ENCODE measurements around the gene UGT2A1. TPM values are rescaled to one million over a fixed set of nuclear protein-coding genes. Genes with fewer than 3 reads are reported as not detected.

Gene UGT2A1
- total and polyA plus RNA-seq, 5 donors from 2014 or later = 0.09 TPM; not detected in 4

DNA sequence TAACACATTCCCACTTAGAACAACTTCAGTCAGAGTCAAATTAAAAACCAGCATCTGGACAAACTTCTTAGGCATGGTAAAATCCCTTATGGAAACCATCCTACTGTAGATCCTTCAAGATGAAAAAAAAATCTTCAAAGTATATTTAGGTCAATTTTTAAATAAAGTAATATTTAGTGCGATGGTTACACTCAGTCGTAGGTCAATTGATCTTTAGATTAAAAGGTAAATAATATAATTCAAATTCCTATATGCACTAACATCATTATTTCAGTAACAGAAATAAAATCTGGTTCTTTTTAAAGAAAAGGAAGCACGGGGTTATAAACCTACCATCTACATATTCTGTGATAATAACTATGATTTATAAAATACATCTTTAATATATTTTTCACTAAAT lies 13.5 kb downstream of the UGT2A1 start, which contains the start of gene UGT2A2:
Gene UGT2A2, minus strand, starts transcription at position 101 of the 400 bp plus-strand sequence. Its CDS starts 2 bp downstream, at position 99.
- H3K36me3 Mint-ChIP-seq = no peaks in the 10 kb centered on the region
- ATAC-seq (ENCODE audit: low read depth in 2 of 2) = no peak
- Histone ChIP-seq H3K4me1 (ENCODE audit: control insufficient read depth, insufficient read depth, low read length, poor library complexity, severe bottlenecking) (no peaks in the 10 kb centered on the region), H3K9me3 (ENCODE audit: control insufficient read depth in 2 of 2, low read length in 2 of 2) (no peaks in the 10 kb centered on the region), H3K4me3 (ENCODE audit: low read depth, low read length) (no peak within 1 kb of the TSS), H3K36me3 (ENCODE audit: control insufficient read depth, insufficient read depth, low read length) (no peaks in the 10 kb centered on the region), H3K27ac (ENCODE audit: insufficient read depth, low read length, poor library complexity, severe bottlenecking) (no peak within 1 kb of the TSS), H3K27me3 (ENCODE audit: control insufficient read depth, insufficient read depth, low read length) (no peaks in the 10 kb centered on the region)
- no peak within 1 kb of the TSS for H3K4me3 Mint-ChIP-seq
- H3K4me1 Mint-ChIP-seq = no peaks in the 10 kb centered on the region
- DNase-seq = no peak
- peaks cover 0 to 5% (median 0%) of the 10 kb centered on the region in 7 donors for H3K9me3 Mint-ChIP-seq
- no peaks in the 10 kb centered on the region for H3K27me3 Mint-ChIP-seq
- no peak within 1 kb of the TSS for H3K27ac Mint-ChIP-seq

DNA sequence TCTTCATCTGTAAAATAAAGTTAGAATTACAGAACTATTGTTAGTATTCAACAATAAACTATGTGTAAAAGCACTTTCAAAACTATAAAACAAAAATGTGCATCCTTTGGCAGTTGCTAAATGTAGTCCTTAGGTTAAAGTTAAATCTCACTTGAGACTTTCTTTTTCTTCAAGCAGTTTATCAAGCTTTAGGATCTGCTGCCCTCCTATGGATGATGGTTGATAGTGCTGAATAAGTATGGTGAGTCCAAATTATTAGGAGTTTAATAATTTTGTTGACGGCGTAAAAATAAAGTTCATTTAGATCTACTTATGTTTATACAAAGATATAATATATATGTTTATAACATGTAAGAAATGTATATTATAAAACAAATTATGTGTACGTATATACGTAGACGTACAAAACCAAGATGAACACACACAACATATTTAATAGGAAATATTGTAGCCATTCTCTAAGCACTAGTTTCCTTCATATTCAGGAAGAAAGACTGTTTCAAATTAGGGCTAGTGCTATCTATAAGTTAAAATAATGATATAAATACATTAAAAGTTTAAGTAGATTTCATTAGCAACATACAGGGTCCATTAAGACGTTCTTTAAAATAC lies 35.9 kb downstream of the UGT2A1 start:
- no peaks in the 10 kb centered on the region for H3K27me3 ChIP-seq (ENCODE audit: control insufficient read depth, insufficient read depth, low read length)
- H3K36me3 ChIP-seq (ENCODE audit: control insufficient read depth, insufficient read depth, low read length) = no peaks in the 10 kb centered on the region
- H3K4me1 Mint-ChIP-seq = no peaks in the 10 kb centered on the region
- DNase-seq (peak in 1 of 3 donors; percentile 4), ATAC-seq (ENCODE audit: low read depth in 2 of 2) (no peak)
- H3K27ac Mint-ChIP-seq = no peak overlapping the region
- H3K4me3 ChIP-seq (ENCODE audit: low read depth, low read length) = no peak overlapping the region
- no peak overlapping the region for H3K27ac ChIP-seq (ENCODE audit: insufficient read depth, low read length, poor library complexity, severe bottlenecking)
- peaks cover 0 to 7% (median 0%) of the 10 kb centered on the region in 7 donors for H3K9me3 Mint-ChIP-seq
- H3K4me1 ChIP-seq (ENCODE audit: control insufficient read depth, insufficient read depth, low read length, poor library complexity, severe bottlenecking) = no peaks in the 10 kb centered on the region
- no peaks in the 10 kb centered on the region for H3K9me3 ChIP-seq (ENCODE audit: control insufficient read depth in 2 of 2, low read length in 2 of 2)
- no peaks in the 10 kb centered on the region for H3K27me3 Mint-ChIP-seq
- H3K36me3 Mint-ChIP-seq = no peaks in the 10 kb centered on the region
- no peak overlapping the region for H3K4me3 Mint-ChIP-seq

DNA sequence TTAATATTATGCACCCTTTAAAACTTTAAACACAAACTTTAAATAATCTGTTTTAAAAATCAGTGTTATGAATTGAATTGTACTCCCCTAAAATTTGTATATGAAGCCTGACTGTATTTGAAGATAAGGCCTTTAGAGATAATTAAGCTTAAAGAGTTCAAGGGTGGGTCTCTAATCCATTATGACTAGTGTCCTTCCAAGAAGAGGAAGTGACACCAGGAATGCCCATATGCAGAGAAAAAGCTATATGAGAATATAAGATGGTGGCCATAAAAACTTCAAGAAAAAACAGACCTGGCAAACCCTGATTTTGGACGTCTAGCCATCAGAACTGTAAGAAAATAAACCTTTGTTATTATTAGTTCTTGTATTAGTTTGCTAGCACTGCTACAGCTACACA lies 42.6 kb downstream of the UGT2A1 start:
- ATAC-seq (ENCODE audit: low read depth in 2 of 2) (no peak), DNase-seq (no peak)
- Histone ChIP-seq H3K27ac (ENCODE audit: insufficient read depth, low read length, poor library complexity, severe bottlenecking) (no peak overlapping the region), H3K4me3 (ENCODE audit: low read depth, low read length) (no peak overlapping the region), H3K36me3 (ENCODE audit: control insufficient read depth, insufficient read depth, low read length) (no peaks in the 10 kb centered on the region), H3K4me1 (ENCODE audit: control insufficient read depth, insufficient read depth, low read length, poor library complexity, severe bottlenecking) (no peaks in the 10 kb centered on the region), H3K9me3 (ENCODE audit: control insufficient read depth in 2 of 2, low read length in 2 of 2) (no peaks in the 10 kb centered on the region), H3K27me3 (ENCODE audit: control insufficient read depth, insufficient read depth, low read length) (no peaks in the 10 kb centered on the region)
- Mint-ChIP-seq H3K4me3 (no peak overlapping the region), H3K9me3 (peaks cover 0 to 6% (median 0%) of the 10 kb centered on the region in 7 donors), H3K4me1 (no peaks in the 10 kb centered on the region), H3K36me3 (no peaks in the 10 kb centered on the region), H3K27ac (no peak overlapping the region), H3K27me3 (no peaks in the 10 kb centered on the region)

DNA sequence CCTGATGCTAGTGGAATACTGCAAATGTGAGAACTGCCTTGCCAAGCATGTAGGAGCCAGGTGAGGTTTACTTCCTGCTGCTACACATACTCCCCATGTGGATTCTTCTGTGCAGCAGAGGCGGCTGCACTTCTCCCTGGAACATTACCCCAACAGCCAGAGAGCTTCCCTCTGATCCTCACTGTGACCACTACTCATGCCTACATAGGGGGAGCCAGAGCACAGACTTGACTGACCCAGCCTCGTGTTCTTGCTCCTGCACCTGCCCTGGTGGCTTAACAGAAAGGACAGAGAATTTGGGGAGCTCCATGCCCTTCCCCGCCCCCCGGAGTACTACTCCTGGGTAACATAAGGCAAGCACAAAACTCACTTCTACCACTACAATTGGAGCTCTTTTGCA lies 52.0 kb downstream of the UGT2A1 start:
- Histone ChIP-seq H3K27ac (ENCODE audit: insufficient read depth, low read length, poor library complexity, severe bottlenecking) (no peak overlapping the region), H3K9me3 (ENCODE audit: control insufficient read depth in 2 of 2, low read length in 2 of 2) (no peaks in the 10 kb centered on the region), H3K4me3 (ENCODE audit: low read depth, low read length) (no peak overlapping the region), H3K36me3 (ENCODE audit: control insufficient read depth, insufficient read depth, low read length) (no peaks in the 10 kb centered on the region), H3K4me1 (ENCODE audit: control insufficient read depth, insufficient read depth, low read length, poor library complexity, severe bottlenecking) (no peaks in the 10 kb centered on the region), H3K27me3 (ENCODE audit: control insufficient read depth, insufficient read depth, low read length) (no peaks in the 10 kb centered on the region)
- Mint-ChIP-seq H3K27me3 (no peaks in the 10 kb centered on the region), H3K27ac (no peak overlapping the region), H3K9me3 (peaks cover 0 to 6% (median 0%) of the 10 kb centered on the region in 7 donors), H3K4me3 (no peak overlapping the region), H3K4me1 (no peaks in the 10 kb centered on the region), H3K36me3 (no peaks in the 10 kb centered on the region)
- DNase-seq (no peak), ATAC-seq (ENCODE audit: low read depth in 2 of 2) (no peak)

DNA sequence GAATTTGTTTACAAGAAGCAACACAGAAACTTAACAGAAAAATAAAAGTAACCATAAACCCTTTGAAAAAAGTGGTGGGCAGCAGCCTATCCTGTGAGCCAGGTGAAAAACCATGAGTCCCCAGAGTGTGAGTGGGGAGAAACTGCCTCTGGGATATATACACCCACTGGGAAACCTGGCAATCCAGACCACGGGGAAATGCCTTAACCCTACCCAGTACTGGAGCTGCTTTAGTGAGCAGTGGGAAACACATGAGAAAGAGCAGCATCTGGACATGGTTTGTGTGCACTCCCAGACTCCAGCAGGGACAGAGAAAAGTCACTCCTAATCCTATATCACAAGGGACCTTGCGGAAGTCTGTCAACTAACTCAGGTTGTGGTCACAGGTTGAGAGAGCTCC lies 53.0 kb downstream of the UGT2A1 start:
- ATAC-seq (ENCODE audit: low read depth in 2 of 2) (no peak), DNase-seq (no peak)
- H3K9me3 ChIP-seq (ENCODE audit: control insufficient read depth in 2 of 2, low read length in 2 of 2) = no peaks in the 10 kb centered on the region
- H3K27ac Mint-ChIP-seq = no peak overlapping the region
- H3K4me3 Mint-ChIP-seq = no peak overlapping the region
- no peaks in the 10 kb centered on the region for H3K4me1 ChIP-seq (ENCODE audit: control insufficient read depth, insufficient read depth, low read length, poor library complexity, severe bottlenecking)
- no peaks in the 10 kb centered on the region for H3K36me3 ChIP-seq (ENCODE audit: control insufficient read depth, insufficient read depth, low read length)
- no peak overlapping the region for H3K4me3 ChIP-seq (ENCODE audit: low read depth, low read length)
- H3K4me1 Mint-ChIP-seq = no peaks in the 10 kb centered on the region
- peaks cover 0 to 3% (median 0%) of the 10 kb centered on the region in 7 donors for H3K9me3 Mint-ChIP-seq
- H3K27ac ChIP-seq (ENCODE audit: insufficient read depth, low read length, poor library complexity, severe bottlenecking) = no peak overlapping the region
- no peaks in the 10 kb centered on the region for H3K27me3 ChIP-seq (ENCODE audit: control insufficient read depth, insufficient read depth, low read length)
- H3K27me3 Mint-ChIP-seq = no peaks in the 10 kb centered on the region
- H3K36me3 Mint-ChIP-seq = no peaks in the 10 kb centered on the region

DNA sequence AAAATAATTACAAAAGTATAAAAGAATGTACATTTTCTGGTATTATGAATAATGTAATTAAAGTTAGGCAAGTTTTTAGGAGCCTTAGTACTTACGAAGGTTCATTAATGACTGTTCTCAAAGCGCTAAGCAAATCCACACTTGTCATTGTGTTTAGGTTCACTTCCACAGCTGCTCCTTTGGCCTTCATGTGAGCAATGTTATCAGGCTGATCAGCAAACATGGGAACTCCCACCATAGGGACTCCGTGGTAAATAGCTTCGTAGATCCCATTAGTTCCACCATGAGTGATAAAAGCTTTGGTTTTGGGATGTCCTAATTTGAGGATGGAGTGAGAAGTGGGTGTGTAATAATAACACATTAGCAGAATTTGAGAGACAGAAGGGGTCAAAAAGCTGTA lies 58.7 kb downstream of the UGT2A1 start:
- Histone ChIP-seq H3K4me1 (ENCODE audit: control insufficient read depth, insufficient read depth, low read length, poor library complexity, severe bottlenecking) (no peaks in the 10 kb centered on the region), H3K27me3 (ENCODE audit: control insufficient read depth, insufficient read depth, low read length) (no peaks in the 10 kb centered on the region), H3K9me3 (ENCODE audit: control insufficient read depth in 2 of 2, low read length in 2 of 2) (no peaks in the 10 kb centered on the region), H3K27ac (ENCODE audit: insufficient read depth, low read length, poor library complexity, severe bottlenecking) (no peak overlapping the region), H3K36me3 (ENCODE audit: control insufficient read depth, insufficient read depth, low read length) (no peaks in the 10 kb centered on the region), H3K4me3 (ENCODE audit: low read depth, low read length) (no peak overlapping the region)
- H3K36me3 Mint-ChIP-seq = no peaks in the 10 kb centered on the region
- DNase-seq (no peak), ATAC-seq (ENCODE audit: low read depth in 2 of 2) (no peak)
- peaks cover 0 to 2% (median 0%) of the 10 kb centered on the region in 7 donors for H3K9me3 Mint-ChIP-seq
- H3K4me3 Mint-ChIP-seq = no peak overlapping the region
- H3K4me1 Mint-ChIP-seq = no peaks in the 10 kb centered on the region
- H3K27ac Mint-ChIP-seq = no peak overlapping the region
- H3K27me3 Mint-ChIP-seq = no peaks in the 10 kb centered on the region

DNA sequence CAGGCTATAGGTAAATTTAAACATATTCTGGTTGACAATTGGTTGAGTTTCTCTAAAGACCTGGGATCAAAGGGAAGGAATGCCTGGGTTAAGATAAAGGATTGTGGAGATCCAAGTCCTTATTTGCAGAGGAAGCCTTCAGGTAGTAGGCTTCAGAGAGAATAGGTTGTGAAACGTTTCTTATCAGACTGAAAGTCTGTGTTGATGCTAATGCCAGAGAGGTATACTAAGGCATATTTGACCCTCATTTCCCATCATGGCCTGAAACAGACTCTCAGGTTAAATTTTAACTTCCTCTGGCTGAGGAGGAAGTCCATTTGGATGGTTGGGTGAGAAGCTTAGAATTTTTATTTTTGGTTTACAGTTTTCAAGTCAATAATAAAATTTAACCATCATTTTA lies 61.7 kb downstream of the UGT2A1 start:
- ATAC-seq (ENCODE audit: low read depth in 2 of 2) = no peak
- Histone ChIP-seq H3K27me3 (ENCODE audit: control insufficient read depth, insufficient read depth, low read length) (no peaks in the 10 kb centered on the region), H3K4me1 (ENCODE audit: control insufficient read depth, insufficient read depth, low read length, poor library complexity, severe bottlenecking) (no peaks in the 10 kb centered on the region), H3K27ac (ENCODE audit: insufficient read depth, low read length, poor library complexity, severe bottlenecking) (no peak overlapping the region), H3K36me3 (ENCODE audit: control insufficient read depth, insufficient read depth, low read length) (no peaks in the 10 kb centered on the region), H3K4me3 (ENCODE audit: low read depth, low read length) (no peak overlapping the region), H3K9me3 (ENCODE audit: control insufficient read depth in 2 of 2, low read length in 2 of 2) (no peaks in the 10 kb centered on the region)
- no peak for DNase-seq
- H3K36me3 Mint-ChIP-seq = no peaks in the 10 kb centered on the region
- H3K27me3 Mint-ChIP-seq = no peaks in the 10 kb centered on the region
- H3K4me1 Mint-ChIP-seq = no peaks in the 10 kb centered on the region
- H3K27ac Mint-ChIP-seq = no peak overlapping the region
- no peak overlapping the region for H3K4me3 Mint-ChIP-seq
- H3K9me3 Mint-ChIP-seq = peaks cover 0 to 2% (median 0%) of the 10 kb centered on the region in 7 donors

DNA sequence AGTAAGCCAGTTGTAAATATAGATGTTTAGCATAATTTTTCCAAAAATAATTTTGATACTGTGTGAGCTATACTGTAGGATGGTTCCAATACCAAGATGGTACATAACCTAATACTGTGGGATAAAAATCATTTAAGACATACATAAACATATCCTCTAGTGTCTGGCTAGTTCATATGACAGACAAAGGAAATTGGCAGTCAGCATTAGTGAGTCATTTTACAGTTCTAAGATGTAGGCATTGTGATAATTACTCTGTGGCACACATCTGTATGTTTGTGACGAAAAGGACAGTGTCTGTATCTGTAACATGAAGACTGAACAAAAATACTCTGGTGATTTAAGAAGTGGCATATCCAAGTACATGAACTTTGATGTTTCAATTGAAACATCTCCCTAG lies 63.2 kb downstream of the UGT2A1 start:
- DNase-seq = no peak

More for the DNA sequence above, 63.2 kb downstream of the UGT2A1 start:
- Histone ChIP-seq H3K27me3 (ENCODE audit: control insufficient read depth, insufficient read depth, low read length) (no peaks in the 10 kb centered on the region), H3K4me1 (ENCODE audit: control insufficient read depth, insufficient read depth, low read length, poor library complexity, severe bottlenecking) (no peaks in the 10 kb centered on the region), H3K36me3 (ENCODE audit: control insufficient read depth, insufficient read depth, low read length) (no peaks in the 10 kb centered on the region), H3K4me3 (ENCODE audit: low read depth, low read length) (no peak overlapping the region), H3K9me3 (ENCODE audit: control insufficient read depth in 2 of 2, low read length in 2 of 2) (no peaks in the 10 kb centered on the region), H3K27ac (ENCODE audit: insufficient read depth, low read length, poor library complexity, severe bottlenecking) (no peak overlapping the region)
- no peaks in the 10 kb centered on the region for H3K4me1 Mint-ChIP-seq
- no peak overlapping the region for H3K4me3 Mint-ChIP-seq
- no peaks in the 10 kb centered on the region for H3K36me3 Mint-ChIP-seq
- H3K27me3 Mint-ChIP-seq = no peaks in the 10 kb centered on the region
- ATAC-seq (ENCODE audit: low read depth in 2 of 2) = no peak
- peaks cover 0 to 2% (median 0%) of the 10 kb centered on the region in 7 donors for H3K9me3 Mint-ChIP-seq
- no peak overlapping the region for H3K27ac Mint-ChIP-seq

All from CD4-positive, CD25-positive, alpha-beta regulatory T cell (primary cell).